CD4-positive, CD25-positive, alpha-beta regulatory T cell (primary cell): Measurements from ENCODE around the gene PITPNM1. TPM values are rescaled to one million over a fixed set of nuclear protein-coding genes. Genes with fewer than 3 reads are reported as not detected.
A peak's percentile ranks its signal among the peaks of the same experiment; 100 is the strongest.

ENCODE experiments used
- ATAC-seq, 2 donors: fragments of 150-1000 bp; cut with Tn5 transposase; one replicate each; pipeline ENCODE4 v1.10.0; 2021; ENCODE audit warnings: low read depth in 2 of 2, moderate number of reproducible peaks in 2 of 2, moderate library complexity in 1 of 2
- DNase-seq, 3 donors: peaks; one replicate each; pipeline versions ENCODE4 v3.0.0 to v3.0.0-alpha.2; 2012 to 2022; ENCODE audit warnings: mixed read lengths in 1 of 3
- H3K27ac ChIP-seq: one replicate; pipeline ENCODE4 v1.7.0; 2013; ENCODE audit warnings: mild to moderate bottlenecking, low read length; ENCODE audit not compliant: insufficient read depth, poor library complexity, severe bottlenecking
- H3K27me3 ChIP-seq: one replicate; pipeline ENCODE4 v1.7.0; 2013; ENCODE audit warnings: low read length; ENCODE audit not compliant: control insufficient read depth, insufficient read depth
- H3K36me3 ChIP-seq: one replicate; pipeline ENCODE4 v1.7.0; 2013; ENCODE audit warnings: mild to moderate bottlenecking, low read length, moderate library complexity; ENCODE audit not compliant: control insufficient read depth, insufficient read depth
- H3K4me1 ChIP-seq: 2 replicates; pipeline ENCODE4 v1.7.0; 2013; ENCODE audit warnings: mild to moderate bottlenecking, low read length; ENCODE audit not compliant: insufficient read depth, control insufficient read depth, poor library complexity, severe bottlenecking
- H3K4me3 ChIP-seq: one replicate; pipeline ENCODE4 v1.7.0; 2013; ENCODE audit warnings: low read depth, mild to moderate bottlenecking, low read length, moderate library complexity
- H3K9me3 ChIP-seq, 2 experiments: 1 replicate in 1 of 2; 2 replicates in 1 of 2; pipeline ENCODE4 v1.7.0; 2013; ENCODE audit warnings: low read length in 2 of 2, mild to moderate bottlenecking in 1 of 2, moderate library complexity in 1 of 2; ENCODE audit not compliant: control insufficient read depth in 2 of 2
- H3K27ac Mint-ChIP-seq, 3 donors: one replicate each; pipeline ENCODE4 v1.8.0; 2020 to 2022; ENCODE audit warnings: mild to moderate bottlenecking in 3 of 3, mixed read lengths in 3 of 3, moderate library complexity in 2 of 3
- H3K27me3 Mint-ChIP-seq: one replicate; pipeline ENCODE4 v1.8.0; 2022; ENCODE audit warnings: mild to moderate bottlenecking, mixed read lengths
- H3K36me3 Mint-ChIP-seq: one replicate; pipeline ENCODE4 v1.8.0; 2020; ENCODE audit warnings: mixed read lengths
- H3K4me1 Mint-ChIP-seq, 4 donors: one replicate each; pipeline ENCODE4 v1.8.0; 2020 to 2022; ENCODE audit warnings: mixed read lengths in 4 of 4, mild to moderate bottlenecking in 1 of 4
- H3K4me3 Mint-ChIP-seq, 4 donors: one replicate each; pipeline ENCODE4 v1.8.0; 2020 to 2022; ENCODE audit warnings: mild to moderate bottlenecking in 4 of 4, mixed read lengths in 4 of 4, moderate library complexity in 3 of 4
- H3K9me3 Mint-ChIP-seq, 7 donors: one replicate each; pipeline ENCODE4 v1.8.0; 2020 to 2022; ENCODE audit warnings: mixed read lengths in 7 of 7, mild to moderate bottlenecking in 3 of 7, moderate library complexity in 2 of 7
- polyA plus RNA-seq, 4 donors: library from polyadenylated mRNA; unstranded; fragments of 300-500 nt; fragmentation: Illumina TruSeq; gene quantifications; one replicate each; pipeline ENCODE4 v1.2.3, GENCODE V29; 2021
- total RNA-seq: library from RNA; stranded (reverse); gene quantifications from one replicate; pipeline ENCODE4 v1.2.3, GENCODE V29; 2022

The PITPNM1 gene
- total and polyA plus RNA-seq, 5 donors from 2014 or later, result 15.7 to 116 (median 17.9) TPM

DNA sequence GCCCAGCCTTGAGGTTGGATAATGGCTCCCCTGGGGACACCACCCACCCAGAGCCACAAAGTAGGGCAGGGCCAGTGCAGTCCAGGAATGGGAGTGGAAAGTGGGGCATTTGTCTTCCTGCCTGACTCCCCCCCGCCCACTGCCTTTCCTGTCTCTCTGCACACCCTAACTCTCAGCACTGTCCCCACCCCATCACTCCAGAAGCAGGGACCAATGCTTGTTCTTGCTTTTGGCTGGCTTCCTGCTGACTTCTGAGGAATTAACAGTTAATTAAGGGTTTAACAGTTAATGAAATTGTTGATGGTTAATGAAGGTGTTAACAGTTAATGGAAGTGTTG lies 4.7 kb downstream of the PITPNM1 start:
- H3K36me3 Mint-ChIP-seq, result peaks cover 10% of the 10 kb centered on the region
- Histone ChIP-seq H3K27me3 (no peaks in the 10 kb centered on the region), H3K4me3 (no peak overlapping the region), H3K4me1 (peaks cover 19% of the 10 kb centered on the region), H3K9me3 (no peaks in the 10 kb centered on the region), H3K36me3 (peaks cover 50% of the 10 kb centered on the region), H3K27ac (no peak overlapping the region)
- DNase-seq (no peak), ATAC-seq (no peak)
- peaks cover 3 to 29% (median 17%) of the 10 kb centered on the region in 4 donors for H3K4me1 Mint-ChIP-seq
- no peaks in the 10 kb centered on the region for H3K9me3 Mint-ChIP-seq
- no peaks in the 10 kb centered on the region for H3K27me3 Mint-ChIP-seq
- peak overlapping the region in 1 of 3 donors; percentile 41 for H3K27ac Mint-ChIP-seq
- peak overlapping the region in 1 of 4 donors; percentile 62 for H3K4me3 Mint-ChIP-seq

DNA sequence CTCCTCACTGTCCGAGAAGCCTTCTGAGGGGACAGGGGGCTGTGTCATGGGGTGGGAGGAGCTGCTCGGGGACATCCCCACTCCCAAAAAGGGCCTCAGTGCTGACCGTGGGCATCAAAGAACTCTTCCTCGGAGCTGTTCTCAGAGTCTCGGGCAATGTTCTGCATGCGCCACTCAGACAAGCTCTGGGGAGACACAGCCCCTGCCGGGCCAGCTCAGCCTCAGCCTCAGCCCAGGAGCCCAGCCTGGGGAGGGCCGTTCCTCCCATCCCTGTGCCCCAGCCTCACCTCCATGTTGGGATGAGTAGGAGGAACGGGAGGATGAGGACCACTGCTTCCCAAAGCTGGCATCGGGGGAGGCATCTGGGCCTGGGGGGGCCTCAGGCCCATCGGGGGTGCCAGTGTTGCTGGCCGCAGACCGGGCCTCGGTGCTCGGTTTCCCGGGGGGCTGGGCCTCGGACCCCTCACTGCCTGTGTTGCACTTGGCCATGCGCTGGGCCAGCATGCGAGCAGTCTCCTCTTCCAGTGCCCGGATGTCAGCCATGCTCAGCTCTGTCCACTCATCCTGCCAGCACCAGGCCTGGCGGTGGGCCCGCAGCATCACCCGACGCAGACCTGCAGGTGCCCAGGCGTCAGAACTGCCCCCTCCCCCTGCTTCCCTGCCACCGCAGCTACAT lies 5.2 kb downstream of the PITPNM1 start:
- H3K4me3 Mint-ChIP-seq, result no peak overlapping the region
- H3K9me3 Mint-ChIP-seq, result no peaks in the 10 kb centered on the region
- H3K27ac Mint-ChIP-seq, result no peak overlapping the region
- no peaks in the 10 kb centered on the region for H3K27me3 Mint-ChIP-seq
- peaks cover 3 to 28% (median 16%) of the 10 kb centered on the region in 4 donors for H3K4me1 Mint-ChIP-seq
- H3K36me3 Mint-ChIP-seq, result peaks cover 10% of the 10 kb centered on the region
- H3K36me3 ChIP-seq, result peaks cover 54% of the 10 kb centered on the region
- H3K4me1 ChIP-seq, result peaks cover 16% of the 10 kb centered on the region
- no peak overlapping the region for H3K4me3 ChIP-seq
- DNase-seq (no peak), ATAC-seq (no peak)
- no peaks in the 10 kb centered on the region for H3K27me3 ChIP-seq
- no peaks in the 10 kb centered on the region for H3K9me3 ChIP-seq
- no peak overlapping the region for H3K27ac ChIP-seq

DNA sequence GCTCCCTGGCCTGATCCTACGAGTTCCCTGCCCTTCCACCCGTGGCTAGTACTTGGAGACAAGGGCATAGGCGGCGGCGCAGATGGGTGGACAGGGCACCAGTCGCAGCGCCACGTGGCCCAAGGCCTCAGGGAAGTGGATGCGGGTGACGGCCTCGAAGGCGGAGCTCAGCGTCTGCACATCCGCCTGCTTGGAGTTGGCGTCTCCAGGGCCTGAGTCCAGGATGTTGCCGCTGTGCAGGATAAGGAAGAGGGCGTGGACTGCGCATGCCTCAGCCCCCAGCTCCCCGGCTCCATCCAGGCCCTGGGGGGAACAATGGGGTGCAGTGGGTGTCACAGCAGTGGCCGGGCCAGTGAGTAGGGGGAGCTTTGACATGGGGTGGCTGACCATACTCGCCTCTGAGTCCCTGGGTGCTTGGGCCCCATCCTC lies 6.6 kb downstream of the PITPNM1 start:
- Mint-ChIP-seq H3K27ac (no peak overlapping the region), H3K36me3 (peaks cover 10% of the 10 kb centered on the region), H3K4me3 (no peak overlapping the region), H3K9me3 (no peaks in the 10 kb centered on the region), H3K4me1 (peaks cover 3 to 24% (median 16%) of the 10 kb centered on the region in 4 donors), H3K27me3 (no peaks in the 10 kb centered on the region)
- no peak overlapping the region for H3K4me3 ChIP-seq
- H3K36me3 ChIP-seq, result peaks cover 55% of the 10 kb centered on the region
- no peak overlapping the region for H3K27ac ChIP-seq
- no peaks in the 10 kb centered on the region for H3K9me3 ChIP-seq
- H3K4me1 ChIP-seq, result peaks cover 9% of the 10 kb centered on the region
- ATAC-seq, result no peak
- no peaks in the 10 kb centered on the region for H3K27me3 ChIP-seq
- DNase-seq, result no peak

DNA sequence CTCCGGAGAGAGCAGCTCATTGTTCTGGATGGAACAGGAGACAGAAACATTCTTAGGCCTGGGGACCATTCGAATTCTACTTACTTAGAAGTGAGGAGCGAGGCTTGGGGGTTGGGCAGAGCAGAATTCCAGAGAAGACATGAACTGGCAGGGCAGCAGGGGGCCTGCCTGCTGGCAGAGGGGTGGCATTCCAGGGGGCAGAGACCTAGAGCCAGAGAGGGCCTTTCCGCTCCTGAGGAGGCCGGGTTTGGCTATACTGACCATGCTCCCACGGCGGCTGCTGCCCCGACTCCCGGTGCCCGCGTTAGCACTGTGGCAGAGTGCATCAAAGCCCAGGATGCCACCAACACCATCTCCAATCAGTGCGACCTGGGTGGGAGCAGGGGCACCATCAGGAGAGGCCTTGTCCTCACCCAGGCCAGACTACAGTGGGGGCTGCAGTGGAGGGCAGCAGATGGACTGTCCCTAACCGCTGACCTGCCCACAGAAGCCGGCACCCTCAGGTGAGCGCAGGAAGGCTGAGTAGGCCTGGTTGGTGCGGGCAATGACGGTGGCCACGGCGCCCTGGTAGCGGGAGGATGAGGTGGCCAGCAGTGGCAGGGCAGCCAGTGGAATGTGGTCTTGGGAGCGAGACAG lies 7.4 kb downstream of the PITPNM1 start:
- Mint-ChIP-seq H3K36me3 (peaks cover 10% of the 10 kb centered on the region), H3K27me3 (no peaks in the 10 kb centered on the region)

DNA sequence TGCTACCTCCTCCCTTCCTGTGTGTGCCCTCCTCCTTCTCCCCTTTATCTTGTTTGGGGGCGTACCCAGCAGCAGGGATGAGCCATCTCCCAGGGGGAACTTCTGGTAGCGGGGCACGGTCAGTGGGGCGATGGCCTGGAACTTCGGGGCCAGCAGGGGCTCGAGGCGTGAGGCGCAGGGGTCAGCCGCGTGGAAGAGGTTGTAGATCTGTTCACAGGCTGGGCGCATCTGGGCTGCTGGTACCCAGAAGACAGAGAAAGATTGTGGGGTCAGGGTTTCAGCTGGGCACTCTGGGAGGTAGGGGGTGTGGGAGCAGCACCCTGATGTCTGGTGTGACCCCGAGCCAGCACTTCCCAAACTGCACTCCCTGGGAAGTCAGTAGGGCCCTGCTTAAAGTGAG lies 9.1 kb downstream of the PITPNM1 start:
- ATAC-seq (no peak), DNase-seq (no peak)
- Mint-ChIP-seq H3K9me3 (no peaks in the 10 kb centered on the region), H3K27me3 (no peaks in the 10 kb centered on the region), H3K4me3 (no peak overlapping the region), H3K4me1 (peaks cover 3 to 11% (median 7%) of the 10 kb centered on the region in 4 donors), H3K27ac (no peak overlapping the region), H3K36me3 (peaks cover 7% of the 10 kb centered on the region)
- Histone ChIP-seq H3K4me1 (no peaks in the 10 kb centered on the region), H3K36me3 (peaks cover 57% of the 10 kb centered on the region), H3K4me3 (no peak overlapping the region), H3K27me3 (no peaks in the 10 kb centered on the region), H3K27ac (no peak overlapping the region), H3K9me3 (no peaks in the 10 kb centered on the region)

More for the DNA sequence above, 7.4 kb downstream of the PITPNM1 start:
- Mint-ChIP-seq H3K9me3 (no peaks in the 10 kb centered on the region), H3K4me3 (no peak overlapping the region), H3K27ac (no peak overlapping the region), H3K4me1 (peaks cover 3 to 17% (median 10%) of the 10 kb centered on the region in 4 donors)
- Histone ChIP-seq H3K27me3 (no peaks in the 10 kb centered on the region), H3K27ac (no peak overlapping the region), H3K4me1 (peaks cover 2% of the 10 kb centered on the region), H3K36me3 (peaks cover 56% of the 10 kb centered on the region), H3K9me3 (no peaks in the 10 kb centered on the region), H3K4me3 (no peak overlapping the region)
- DNase-seq (no peak), ATAC-seq (no peak)

DNA sequence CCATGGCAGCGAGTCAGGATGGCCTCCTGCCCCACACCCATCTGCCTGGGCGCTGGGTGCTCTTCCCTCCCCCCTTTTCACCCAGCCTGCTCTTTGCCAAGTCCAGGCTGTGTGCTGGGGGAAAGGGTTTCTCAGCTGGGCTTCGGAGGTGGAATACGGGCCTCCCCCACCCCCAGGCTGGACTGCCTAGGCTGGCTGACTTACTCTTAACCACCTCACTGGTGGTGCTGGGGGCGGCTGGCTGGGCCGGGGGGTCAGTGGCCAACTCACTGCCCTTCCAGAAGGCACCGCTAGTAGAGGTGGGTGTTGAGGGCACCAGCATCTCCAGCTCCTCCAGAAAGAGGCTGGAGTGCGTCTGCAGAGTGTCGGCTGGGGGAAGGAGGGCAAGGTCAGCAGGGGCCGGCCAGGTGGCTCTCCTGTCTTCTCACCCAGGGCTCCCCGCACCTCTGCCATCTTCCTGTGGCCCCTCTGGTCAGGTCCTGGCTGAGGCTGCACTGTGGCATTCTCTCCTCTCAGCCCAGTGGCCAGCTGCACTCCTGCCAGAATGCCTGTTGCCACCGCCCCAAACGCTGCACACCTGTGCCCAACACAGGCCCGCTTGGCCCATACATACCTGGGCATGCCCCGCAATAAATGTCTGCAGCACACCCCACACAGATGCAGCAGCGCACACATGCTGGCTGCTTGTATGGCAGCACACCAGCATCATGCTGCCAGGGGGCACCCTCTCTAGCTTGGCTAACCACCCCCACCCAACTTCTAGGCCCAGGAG lies 9.7 kb downstream of the PITPNM1 start:
- no peak for DNase-seq
- Histone ChIP-seq H3K9me3 (no peaks in the 10 kb centered on the region), H3K27me3 (no peaks in the 10 kb centered on the region), H3K4me3 (no peak overlapping the region), H3K27ac (no peak overlapping the region), H3K36me3 (peaks cover 58% of the 10 kb centered on the region), H3K4me1 (peaks cover under 1% of the 10 kb centered on the region)
- Mint-ChIP-seq H3K4me3 (no peak overlapping the region), H3K27me3 (no peaks in the 10 kb centered on the region), H3K27ac (peak overlapping the region in 1 of 3 donors; percentile 40), H3K9me3 (no peaks in the 10 kb centered on the region), H3K4me1 (peaks cover 0 to 6% (median under 1%) of the 10 kb centered on the region in 4 donors), H3K36me3 (peaks cover under 1% of the 10 kb centered on the region)
- ATAC-seq, result no peak

DNA sequence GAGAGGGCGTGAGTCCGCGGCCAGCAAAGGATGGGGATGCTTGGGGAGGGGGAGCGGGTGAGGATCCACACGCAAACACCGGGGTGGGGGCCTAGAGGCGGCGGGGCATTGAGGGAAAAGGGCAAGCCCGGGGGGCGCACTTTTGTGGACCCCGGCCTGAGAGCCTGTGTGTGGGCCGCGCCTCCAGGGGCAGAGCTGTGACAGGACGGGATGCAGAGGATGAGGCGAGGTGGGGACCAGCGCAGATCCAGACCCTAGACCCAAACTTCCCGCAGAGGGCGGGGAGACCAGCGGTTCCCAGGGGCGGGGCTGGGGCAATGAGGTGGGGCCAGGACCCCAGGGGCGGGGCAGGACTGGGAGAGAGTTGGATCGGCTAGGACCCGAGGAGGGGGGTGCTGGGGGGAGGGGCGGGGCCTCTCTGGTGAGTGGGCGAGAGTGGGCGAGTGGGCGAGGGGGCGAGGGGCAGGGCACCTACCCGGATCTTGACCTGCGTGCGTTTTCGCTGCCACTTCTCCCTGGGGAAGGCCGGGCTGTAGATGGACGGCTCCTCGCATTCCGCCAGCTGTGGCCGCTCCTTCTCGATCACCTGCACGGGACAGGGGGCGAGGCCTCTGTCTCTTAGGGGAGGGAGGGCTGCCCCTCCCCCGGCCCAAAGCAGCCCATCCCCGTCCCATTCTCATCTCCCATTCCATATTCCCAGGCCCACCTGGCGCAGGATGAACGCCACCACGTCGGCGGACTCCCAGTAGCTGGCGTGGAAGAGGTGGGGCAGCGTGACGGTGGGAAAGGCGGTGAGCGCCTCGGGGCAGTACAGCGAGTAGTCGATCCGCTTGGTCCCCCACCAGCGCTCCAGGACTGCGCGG lies 10.6 kb downstream of the PITPNM1 start:
- Mint-ChIP-seq H3K4me3 (no peak overlapping the region), H3K4me1 (peaks cover 0 to 13% (median 3%) of the 10 kb centered on the region in 4 donors), H3K9me3 (no peaks in the 10 kb centered on the region), H3K27me3 (no peaks in the 10 kb centered on the region), H3K36me3 (peaks cover 3% of the 10 kb centered on the region), H3K27ac (peak overlapping the region in 1 of 3 donors; percentile 38)
- no peak overlapping the region for H3K4me3 ChIP-seq
- H3K27ac ChIP-seq, result no peak overlapping the region
- H3K27me3 ChIP-seq, result no peaks in the 10 kb centered on the region
- peaks cover 58% of the 10 kb centered on the region for H3K36me3 ChIP-seq
- peaks cover 3% of the 10 kb centered on the region for H3K4me1 ChIP-seq
- ATAC-seq (no peak), DNase-seq (no peak)
- H3K9me3 ChIP-seq, result no peaks in the 10 kb centered on the region
